ENCODE data around the gene PTPN21.

DNA sequence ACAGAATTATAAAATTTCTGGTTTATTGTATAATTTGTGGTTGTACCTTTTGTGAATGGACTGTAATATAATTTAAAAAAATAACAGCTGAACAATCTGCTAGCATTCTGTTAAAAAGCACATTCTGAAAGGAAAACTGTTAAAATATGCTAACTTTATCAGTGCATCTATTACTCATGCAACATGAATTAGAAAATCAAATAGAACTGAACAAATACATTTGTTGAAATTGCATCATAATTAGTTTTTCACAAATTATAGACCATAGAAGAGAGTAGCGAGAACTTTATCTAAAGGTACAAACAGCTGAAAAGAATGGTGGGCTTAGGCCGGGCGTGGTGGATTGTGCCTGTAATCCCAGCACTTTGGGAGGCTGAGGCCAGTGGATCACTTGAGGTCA is 33.0 kb downstream of the PTPN21 start:
- TF ChIP-seq, protein P1, sequence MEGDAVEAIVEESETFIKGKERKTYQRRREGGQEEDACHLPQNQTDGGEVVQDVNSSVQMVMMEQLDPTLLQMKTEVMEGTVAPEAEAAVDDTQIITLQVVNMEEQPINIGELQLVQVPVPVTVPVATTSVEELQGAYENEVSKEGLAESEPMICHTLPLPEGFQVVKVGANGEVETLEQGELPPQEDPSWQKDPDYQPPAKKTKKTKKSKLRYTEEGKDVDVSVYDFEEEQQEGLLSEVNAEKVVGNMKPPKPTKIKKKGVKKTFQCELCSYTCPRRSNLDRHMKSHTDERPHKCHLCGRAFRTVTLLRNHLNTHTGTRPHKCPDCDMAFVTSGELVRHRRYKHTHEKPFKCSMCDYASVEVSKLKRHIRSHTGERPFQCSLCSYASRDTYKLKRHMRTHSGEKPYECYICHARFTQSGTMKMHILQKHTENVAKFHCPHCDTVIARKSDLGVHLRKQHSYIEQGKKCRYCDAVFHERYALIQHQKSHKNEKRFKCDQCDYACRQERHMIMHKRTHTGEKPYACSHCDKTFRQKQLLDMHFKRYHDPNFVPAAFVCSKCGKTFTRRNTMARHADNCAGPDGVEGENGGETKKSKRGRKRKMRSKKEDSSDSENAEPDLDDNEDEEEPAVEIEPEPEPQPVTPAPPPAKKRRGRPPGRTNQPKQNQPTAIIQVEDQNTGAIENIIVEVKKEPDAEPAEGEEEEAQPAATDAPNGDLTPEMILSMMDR (IDR thresholded peaks at IDR 0.05; ENCODE audit: poor library complexity) = no peak
- no peak for TF ChIP-seq EZH2 (IDR thresholded peaks at IDR 0.05; ENCODE audit: borderline replicate concordance)
